HL-60/S4 treated with phorbol 12-myristate 13-acetate at 8.2 ng/mL for 4 days and 3 days (cell line): Measurements from ENCODE around the gene HM13.
"Not testable (repeated sequence)": the region's sequence is repeated elsewhere in the genome, so short reads cannot be mapped to it uniquely, and the experiment has no call there.

Source experiments
- in situ Hi-C: fragments of 300-500 bp; cut with MboI; formaldehyde crosslinking; loops from 2 replicates; pipeline ENCODE4 v1.15.0; 2022; ENCODE audit warnings: low sequenced_read_pairs

HM13 gene

DNA sequence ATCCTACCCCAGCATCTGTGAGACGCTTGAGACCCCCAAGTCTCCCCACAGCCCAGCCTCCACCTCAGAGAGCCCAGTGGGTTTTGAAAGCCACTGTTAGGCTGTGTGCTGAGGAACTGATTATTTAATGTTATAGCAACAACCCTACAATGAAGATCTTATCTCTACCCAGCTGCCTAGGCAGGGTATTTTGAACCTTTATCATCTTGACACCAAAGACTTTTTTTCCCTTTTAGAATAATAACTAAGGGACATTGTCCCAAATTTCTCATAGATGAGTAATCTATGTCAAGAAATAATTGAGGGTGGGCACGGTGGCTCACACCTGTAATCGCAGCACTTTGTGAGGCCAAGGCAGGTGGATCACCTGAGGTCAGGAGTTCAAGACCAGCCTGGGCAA is 26.2 kb downstream of the HM13 start:
- in situ Hi-C loops: no loop called here

DNA sequence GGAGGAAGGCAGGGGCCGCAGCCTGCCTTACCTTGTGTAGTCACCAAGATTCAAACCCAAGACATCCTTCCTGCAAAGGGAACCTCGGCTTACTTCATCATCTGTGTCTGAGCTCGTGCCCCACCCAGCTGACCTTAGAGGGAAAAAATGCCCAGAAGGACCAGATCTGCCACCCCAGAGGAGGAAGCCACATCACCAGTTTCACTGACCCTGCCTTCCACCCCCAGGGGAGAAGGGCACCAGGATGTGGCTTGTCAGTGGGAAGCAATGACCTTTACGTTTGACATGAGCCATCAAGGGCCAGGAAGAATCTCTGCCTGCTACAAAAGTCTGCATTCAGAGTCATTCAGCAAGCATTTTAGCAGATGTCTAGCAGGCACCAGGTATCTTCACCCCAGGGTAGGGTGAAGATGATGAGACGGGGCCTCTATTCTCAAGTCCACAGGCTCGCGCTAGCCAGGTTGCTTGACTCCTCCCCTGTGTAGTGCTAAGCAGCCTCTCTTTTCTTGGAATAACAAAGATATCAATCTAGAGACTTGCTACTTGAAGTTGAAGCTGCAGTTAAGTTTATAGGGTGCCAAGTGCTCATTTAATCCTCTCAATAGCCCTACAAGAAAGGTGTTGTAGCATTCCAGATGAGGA is 28.1 kb downstream of the HM13 start:
- in situ Hi-C loops: no loop called here

DNA sequence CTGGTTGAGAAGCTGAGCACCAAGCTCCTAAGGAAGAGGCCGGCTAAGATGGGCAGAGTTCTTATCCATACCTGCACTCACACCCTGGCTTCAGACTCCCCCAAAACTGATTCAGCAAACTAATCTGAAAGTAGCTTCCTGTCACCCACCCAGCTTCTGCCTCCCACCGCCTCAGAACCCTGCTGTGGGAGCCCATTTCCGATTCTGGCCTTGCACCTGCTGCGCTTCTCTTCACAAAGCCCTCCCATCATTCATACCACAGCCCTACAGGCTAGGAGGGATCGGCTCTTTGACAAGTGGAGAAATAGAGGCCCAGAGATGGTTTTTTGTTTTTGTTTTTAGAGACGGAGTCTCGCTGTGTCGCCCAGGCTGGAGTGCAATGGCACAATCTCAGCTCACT is 28.7 kb downstream of the HM13 start:
- in situ Hi-C loops: no loop called here

DNA sequence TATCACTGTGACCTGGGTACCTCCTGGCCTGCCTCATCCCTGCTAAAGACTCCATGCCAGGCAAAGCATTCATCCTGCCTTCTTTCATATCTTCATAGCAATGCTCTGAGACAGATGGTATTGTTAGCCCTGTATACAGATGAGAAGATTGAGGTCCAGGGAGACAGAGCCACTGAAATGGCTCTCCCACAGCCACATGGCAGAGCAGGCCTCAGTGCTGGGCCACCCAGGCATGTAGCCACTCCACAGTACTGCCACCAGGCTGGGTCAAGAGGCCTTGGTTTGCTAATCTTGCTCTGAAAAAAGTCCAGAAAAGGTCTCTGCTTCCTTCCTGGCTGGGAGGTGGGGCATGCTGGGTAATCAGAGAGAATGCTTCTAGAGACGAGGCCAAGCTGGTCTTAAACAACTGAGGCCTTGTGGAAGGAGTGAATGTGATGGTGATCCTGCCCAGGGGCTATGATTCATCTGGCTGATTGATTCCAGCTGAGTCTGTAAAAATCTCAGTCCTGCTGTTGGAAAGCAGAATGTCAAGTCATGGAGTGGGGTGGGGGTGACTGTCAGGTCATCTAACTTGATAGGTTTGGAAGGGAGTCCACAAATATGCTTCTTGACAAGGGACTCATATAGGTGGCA is 29.8 kb downstream of the HM13 start:
- in situ Hi-C loops: no loop called here

DNA sequence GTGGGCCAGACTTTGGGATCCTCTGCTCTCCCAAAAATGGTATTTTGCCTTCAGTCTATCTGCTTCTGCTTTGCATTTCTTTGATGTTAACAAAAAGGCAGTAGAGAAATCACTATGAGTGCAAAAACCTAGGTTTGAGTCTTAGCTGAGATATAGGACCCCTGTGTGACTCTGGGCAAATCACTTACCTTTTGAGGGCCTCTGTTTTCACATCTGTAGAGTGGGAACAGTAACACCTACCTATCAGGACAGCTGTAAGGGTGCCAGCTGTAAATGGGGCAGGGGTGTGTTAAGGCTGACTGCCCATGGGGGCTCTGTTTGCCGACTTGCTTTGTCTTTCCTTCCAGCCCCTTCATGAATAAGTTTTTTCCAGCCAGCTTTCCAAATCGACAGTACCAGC is 30.4 kb downstream of the HM13 start:
- in situ Hi-C loops: no loop called here

DNA sequence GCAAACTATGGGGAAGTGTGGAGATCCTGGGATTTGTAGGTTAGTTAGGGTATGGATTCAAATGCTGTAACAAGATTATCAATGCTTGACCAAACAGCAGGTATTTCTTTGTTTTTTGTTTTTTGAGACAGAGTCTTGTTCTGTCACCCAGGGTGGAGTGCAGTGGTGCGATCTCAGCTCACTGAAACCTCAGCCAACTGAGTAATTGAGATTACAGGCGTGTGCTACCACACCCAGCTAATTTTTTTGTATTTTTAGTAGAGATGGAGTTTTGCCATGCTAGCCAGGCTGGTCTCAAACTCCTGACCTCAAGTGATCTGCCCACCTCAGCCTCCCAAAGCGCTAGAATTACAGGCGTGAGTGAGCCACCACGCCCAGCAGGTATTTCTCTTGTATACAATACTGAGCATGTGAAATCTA is 31.4 kb downstream of the HM13 start:
- in situ Hi-C loops: not testable (repeated sequence)

DNA sequence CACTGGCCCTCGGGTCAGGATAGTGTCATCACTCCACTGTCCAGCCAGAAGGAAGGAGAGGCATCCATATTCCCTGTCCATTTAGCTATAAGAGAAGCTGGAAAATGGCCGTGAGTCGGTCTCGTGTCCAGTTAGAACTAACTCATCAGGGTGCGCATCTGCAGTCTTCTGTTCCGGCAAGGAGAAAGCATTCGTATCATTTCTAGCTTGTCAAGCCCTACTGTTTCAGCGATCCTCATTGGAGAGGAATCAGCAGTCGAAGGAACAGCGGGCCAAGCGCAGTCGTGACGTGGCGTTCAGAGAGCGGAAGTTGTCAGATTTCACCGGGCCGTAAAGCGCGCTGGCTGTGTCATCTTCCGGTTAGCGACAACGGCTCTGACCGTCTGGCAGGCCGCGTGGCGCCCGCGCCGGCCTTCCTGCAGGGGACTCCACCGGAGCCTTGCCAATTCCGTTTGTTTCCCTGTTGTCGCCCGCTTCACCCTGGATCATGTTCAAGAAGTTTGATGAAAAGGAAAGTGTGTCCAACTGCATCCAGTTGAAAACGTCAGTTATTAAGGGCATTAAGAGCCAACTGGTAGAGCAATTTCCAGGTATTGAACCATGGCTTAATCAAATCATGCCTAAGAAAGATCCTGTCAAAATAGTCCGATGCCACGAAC is 32.9 kb downstream of the HM13 start:
- in situ Hi-C loops: no loop called here

DNA sequence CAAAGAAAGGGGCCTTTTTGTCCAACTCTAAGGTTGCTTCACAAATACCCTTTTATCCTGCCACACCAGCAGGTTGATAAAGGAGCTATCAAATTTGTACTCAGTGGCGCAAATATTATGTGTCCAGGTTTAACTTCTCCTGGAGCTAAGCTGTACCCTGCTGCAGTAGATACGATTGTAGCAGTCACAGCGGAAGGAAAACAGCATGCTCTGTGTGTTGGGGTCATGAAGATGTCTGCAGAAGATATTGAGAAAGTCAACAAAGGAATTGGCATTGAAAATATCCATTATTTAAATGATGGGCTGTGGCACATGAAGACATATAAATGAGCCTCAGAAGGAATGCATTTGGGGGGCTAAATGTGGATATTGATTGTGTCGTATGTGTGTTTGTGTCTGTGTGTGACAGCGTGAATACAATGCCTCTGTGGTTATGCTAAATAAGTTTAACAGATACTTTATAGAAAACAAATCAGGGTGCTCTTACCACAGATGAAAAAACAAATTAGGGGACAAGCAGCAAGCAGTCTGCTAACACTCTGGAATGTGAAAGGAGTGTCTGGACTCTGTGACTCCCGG is 33.6 kb downstream of the HM13 start:
- in situ Hi-C loops: no loop called here

DNA sequence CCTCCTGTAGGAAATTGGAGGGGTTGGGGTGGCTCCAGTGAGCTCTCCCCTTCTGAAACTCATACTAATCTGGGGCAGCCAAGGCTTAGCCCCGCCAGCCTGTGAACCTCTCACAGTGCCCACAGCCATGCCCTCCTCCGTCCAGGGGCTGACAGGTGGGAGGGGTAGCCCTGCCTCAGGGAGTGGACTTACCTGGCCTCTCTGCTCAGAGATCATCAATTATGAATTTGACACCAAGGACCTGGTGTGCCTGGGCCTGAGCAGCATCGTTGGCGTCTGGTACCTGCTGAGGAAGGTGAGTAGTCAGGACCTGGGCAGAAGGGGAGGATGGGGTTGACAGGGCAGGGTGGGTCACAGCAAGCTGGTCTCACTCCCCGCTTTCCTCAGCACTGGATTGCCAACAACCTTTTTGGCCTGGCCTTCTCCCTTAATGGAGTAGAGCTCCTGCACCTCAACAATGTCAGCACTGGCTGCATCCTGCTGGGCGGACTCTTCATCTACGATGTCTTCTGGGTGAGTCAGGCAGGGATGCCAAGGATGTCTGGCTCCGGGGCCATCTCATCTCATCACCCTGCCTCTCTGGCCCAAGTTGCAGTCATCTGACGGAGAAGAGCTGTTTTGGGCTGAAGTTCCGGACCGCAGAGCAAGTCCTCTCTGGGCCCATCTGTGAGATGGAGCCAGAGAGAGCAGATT is 34.7 kb downstream of the HM13 start:
- in situ Hi-C loops: no loop called here

DNA sequence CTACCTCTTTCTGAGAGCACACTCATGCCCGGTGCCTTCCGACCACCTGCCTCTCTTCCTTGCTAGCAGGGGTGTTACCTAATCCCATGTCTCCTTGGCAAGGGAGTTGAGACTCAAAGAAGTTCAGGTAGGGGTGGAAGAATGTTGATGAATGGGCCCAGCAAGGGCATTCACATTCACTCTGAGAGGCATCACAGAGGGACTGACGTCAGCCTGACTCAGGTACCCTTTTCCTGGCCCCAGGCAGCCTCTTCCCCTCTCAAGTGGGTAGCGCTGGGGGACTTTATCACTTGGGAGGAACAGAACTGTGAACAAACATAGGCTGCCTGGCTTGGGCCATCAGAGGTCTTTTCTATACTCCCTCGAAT is 35.3 kb downstream of the HM13 start:
- in situ Hi-C loops: no loop called here

DNA sequence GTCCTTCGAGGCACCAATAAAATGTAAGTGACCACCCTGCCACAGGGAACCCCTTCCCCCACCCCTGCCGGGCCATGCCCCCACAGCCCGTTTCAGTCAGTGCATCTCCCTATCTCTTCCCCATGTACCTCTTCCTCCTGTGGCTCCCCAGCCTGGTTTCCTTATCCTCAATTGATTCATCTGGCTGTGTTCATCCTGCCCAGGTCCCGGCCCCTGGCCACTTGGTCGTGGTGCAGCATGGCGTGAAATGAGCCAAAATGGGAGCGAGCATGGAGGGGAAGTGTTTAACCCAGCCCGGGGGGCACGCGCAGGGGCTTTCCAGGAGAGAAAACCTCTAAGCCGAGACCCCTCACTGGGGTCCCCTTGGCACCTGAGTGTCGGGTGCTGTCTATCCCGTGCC is 35.9 kb downstream of the HM13 start:
- in situ Hi-C loops: no loop called here

DNA sequence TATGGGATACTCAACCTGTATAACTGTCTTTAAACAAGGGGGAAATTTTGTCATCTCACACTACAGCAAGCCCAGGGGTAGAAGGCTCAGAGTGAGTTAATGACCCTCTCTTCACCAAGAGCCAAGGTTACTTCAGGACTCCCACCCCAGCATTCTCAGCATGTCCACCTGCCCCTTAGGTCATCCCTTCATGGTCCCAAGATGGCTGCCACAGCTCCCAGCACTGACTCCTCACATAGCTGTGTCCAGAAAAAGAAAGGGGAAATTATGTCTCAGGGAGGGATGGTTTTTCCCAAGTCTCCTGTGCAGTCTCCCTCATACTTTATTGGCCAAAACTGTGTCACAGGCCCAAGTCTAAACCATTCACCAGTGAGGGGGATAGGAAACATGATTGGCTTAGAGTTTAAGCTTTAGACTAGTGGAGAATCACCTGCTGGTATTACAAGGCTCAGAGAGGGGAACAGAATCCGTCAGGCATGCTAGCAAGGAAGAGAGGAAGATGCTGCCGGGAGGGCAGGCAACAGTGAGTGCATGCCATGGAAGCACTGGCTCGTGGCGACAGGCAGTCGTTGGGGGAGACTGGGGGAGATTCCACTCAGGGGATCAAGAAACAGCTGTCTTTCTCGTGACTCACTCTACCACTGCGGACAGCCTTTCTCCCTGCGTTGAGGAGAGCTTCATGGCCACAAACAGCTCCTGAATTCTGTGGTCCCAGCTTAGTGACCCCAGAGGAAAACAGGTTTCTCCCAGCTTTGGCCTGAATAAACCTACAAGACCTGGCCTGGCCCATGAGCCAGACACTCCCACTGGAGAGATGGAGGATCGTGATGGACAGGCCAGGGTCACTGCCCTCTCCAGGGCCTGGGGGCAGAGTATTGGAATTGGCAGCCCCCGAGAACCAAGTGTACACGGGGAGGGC is 37.2 kb downstream of the HM13 start:
- in situ Hi-C loops: no loop called here

DNA sequence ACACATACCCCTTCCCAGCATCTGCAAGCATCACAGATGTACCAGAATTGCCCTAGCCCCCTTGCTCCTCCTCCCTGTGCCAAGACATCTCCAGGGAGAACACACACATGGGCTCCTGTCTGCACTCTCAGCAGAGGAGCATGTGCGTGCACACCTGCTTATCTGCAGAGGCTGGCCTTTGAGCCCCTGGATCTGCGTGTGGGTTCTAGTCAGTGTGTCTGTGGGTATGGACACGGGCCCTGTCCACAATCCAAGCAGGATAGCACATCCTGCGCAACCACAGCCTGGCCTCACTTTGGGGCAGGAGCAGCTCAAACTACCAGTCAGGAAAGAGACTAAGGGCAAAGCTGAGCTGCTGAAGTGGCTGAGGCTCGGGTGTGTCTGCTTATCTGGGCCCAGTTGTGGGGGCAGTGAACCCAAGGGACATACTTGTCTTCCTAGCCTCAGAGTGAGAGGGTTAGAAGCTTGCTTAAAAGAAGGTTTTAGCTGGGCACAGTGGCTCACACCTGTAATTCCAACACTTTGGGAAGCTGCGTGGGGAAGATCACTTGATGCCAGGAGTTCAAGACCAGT is 41.0 kb downstream of the HM13 start:
- in situ Hi-C loops: no loop called here

DNA sequence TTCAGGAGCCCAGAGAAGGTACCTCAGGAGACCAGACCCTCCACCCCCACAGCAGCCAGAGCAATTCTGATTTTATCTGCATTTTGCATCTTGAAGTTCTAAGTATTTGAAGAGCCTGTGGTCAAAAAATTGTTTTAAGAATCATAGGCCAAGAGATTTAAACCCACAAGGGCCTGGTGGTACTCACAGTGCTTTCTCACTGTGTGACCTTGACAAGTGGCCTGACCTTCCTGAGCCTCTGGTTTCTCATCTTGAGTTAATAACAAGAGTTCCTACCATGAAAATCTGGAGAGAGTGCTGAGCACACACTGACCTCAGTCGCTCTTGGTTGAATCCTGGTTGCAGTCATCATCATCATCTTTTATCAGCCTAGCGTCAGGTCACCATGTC is 45.5 kb downstream of the HM13 start:
- in situ Hi-C loops: loop anchor here (10.0 kb wide), 1 partner anchor 55 kb away; no protein-coding TSS in a partner anchor

DNA sequence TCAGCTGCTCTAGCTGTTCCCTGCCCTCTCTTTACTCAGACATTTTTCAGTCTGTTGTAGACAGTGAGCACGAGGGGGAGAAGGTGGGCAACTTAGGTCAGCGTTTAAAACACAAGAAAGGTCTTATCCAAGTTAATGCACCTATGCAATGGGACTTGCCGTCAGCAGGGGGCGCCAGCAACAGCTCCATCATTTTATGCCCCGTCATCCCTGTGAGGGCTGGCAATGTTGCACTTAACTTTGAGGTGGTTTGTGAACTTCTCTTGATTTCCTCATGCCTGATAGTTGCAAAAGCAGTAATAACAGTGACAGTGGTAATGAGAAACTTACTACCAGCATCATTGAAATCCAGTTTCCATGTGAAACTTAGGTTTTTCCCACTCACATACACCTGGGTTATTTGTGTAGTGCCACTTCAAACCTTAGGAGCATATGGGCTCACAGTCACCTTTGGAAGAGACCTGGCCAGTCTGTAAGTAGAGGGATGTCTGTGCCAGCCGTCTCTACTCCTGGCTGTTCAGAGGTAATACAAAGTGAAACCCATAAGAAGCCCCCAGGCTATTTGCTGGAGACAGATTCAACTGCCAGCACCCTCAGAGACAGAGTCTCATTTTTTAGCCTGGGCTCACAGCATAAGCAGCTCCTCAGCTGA is 46.0 kb downstream of the HM13 start:
- in situ Hi-C loops: loop anchor here (10.0 kb wide), 1 partner anchor 55 kb away; no protein-coding TSS in a partner anchor

DNA sequence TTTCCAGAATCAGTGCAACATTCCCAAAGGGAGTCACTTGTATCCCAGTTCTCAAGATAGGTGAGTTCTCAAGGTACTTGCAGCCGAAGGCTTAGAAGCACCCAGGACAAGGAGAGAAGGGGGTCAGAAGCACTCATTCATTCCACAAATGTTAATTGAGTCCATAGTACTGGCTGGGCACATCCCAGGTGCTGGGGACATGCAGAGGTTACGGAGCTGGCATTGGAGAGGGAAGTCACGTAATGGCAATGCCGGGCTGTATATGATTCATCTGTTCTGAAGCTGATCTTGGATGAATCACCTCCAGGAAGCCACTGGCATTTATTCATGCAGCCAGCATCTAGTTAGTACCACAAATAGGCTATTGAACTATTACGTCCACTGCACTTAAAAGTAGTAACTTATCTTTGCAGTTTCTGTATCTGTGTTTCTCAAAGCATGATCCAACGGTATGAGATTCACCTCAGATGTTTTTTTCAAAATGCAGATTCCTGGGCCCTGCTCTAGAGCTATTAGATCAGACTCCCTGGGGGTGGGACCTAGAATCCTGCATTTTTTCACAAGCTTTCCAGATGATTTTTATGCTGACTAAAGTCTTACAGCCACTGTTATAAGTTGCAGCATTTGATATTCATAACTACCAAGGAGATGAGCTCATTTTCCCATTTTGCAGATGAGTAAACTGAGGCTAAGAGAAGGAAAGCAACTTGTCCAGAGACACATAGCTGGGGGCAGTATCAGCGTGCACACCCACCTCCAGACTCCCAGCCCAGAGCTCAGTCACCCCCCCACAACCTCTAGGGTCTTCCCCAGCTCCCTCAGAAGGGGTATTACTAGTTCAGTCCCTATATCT is 46.7 kb downstream of the HM13 start:
- in situ Hi-C loops: loop anchor here (10.0 kb wide), 1 partner anchor 54 kb away; no protein-coding TSS in a partner anchor

DNA sequence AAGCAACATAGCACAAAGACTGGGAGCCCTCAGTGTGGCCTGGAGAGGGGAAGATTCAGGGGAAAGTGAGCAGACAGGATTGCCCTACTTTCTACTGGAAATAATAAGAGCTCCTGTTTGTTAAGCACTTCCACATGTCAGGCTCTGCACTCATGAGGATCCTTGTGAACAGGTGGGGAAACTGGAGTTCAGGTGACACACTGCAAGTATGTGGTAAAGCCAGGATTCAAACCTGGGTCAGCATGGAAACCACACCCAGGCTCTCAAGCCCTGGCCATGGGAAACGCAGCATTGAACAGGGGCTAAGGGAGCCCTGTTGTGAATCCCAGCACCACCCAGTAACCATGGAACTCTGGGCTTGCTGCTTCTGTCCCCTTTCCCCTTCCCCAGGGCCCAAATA is 48.0 kb downstream of the HM13 start:
- in situ Hi-C loops: loop anchor here (10.0 kb wide), 1 partner anchor 53 kb away; no protein-coding TSS in a partner anchor

DNA sequence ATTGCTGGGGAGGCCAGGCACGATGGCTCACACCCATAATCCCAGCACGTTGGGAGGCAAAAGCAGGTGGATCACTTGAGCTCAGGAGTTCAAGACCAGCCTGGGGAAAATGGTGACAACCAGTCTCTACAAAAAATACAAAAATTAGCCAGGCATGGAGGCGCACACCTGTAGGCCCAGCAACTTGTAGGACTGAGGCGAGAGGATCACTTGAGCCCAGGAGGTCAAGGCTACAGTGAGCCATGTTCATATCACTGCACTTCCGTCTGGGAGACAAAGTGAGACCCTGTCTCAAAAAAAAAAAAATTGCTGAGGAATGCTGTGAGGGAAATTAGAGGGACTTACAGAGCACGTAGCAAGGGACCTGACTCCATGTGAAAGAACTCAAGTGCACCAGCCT is 50.0 kb downstream of the HM13 start:
- in situ Hi-C loops: loop anchor here (10.0 kb wide), 1 partner anchor 51 kb away; no protein-coding TSS in a partner anchor
